ENCODE results near the gene ZNF891. TPM values are rescaled to one million over a fixed set of nuclear protein-coding genes. Genes with fewer than 3 reads are reported as not detected.

ZNF891 gene
- total and polyA plus RNA-seq, 2 of the 4 experiments (the other 2 are of a cell fraction): 0.26 to 0.36 TPM

GRCh38 chr12:133124674-133125073 is 5.4 kb downstream of the ZNF891 start:
- H4K5ac ChIP-seq (ENCODE audit: low read depth, low read length): no peak overlapping the region
- no peak overlapping the region for H3K4ac ChIP-seq (ENCODE audit: low read depth, low read length)
- H2AFZ ChIP-seq (replicated peaks; ENCODE audit: low read length, poor library complexity): no peak overlapping the region
- no peak overlapping the region for H3K14ac ChIP-seq (replicated peaks; ENCODE audit: low read depth, low read length)
- CTCF ChIA-PET: no interaction called here
- BruUV-seq (replicated peaks): no TSS peak
- no peak for TF ChIP-seq CEBPB (IDR thresholded peaks at IDR 0.05; ENCODE audit: low read depth, low read length)
- TF ChIP-seq USF2 (IDR thresholded peaks at IDR 0.05; ENCODE audit: low read depth, low read length): no peak
- TF ChIP-seq RAD21 (IDR thresholded peaks at IDR 0.05; ENCODE audit: low read length): no peak
- H3K4me2 ChIP-seq (ENCODE audit: low read depth, low read length): no peak overlapping the region
- dilution Hi-C loops (cut with HindIII; ENCODE audit: low sequenced_read_pairs, unreplicated experiment) (no loop called here), intact Hi-C loops (cut with micrococcal nuclease) (no loop called here), in situ Hi-C loops (cut with MboI; ENCODE audit: low sequenced_read_pairs) (no loop called here)
- H2BK20ac ChIP-seq (ENCODE audit: low read depth, low read length): no peak overlapping the region
- H2BK120ac ChIP-seq (ENCODE audit: low read depth, low read length): no peak overlapping the region
- ATAC-seq (ENCODE audit: low read depth) (no peak), DNase-seq (no peak)
- no peak overlapping the region for H3K4me3 ChIP-seq (ENCODE audit: insufficient read depth, low read depth, low read length)
- H3K4me1 ChIP-seq (ENCODE audit: control insufficient read depth, insufficient read depth, low read length): no peaks in the 10 kb centered on the region
- no peak overlapping the region for H2AK9ac ChIP-seq (replicated peaks; ENCODE audit: low read depth, low read length, poor library complexity)
- no peaks in the 10 kb centered on the region for H4K20me1 ChIP-seq (ENCODE audit: insufficient read depth, low read length)
- H3K23ac ChIP-seq (ENCODE audit: low read depth, low read length): no peak overlapping the region
- no peak overlapping the region for H3K9ac ChIP-seq (ENCODE audit: low read depth, low read length)
- no peak overlapping the region for H2BK15ac ChIP-seq (ENCODE audit: low read depth, low read length)
- peaks cover 20% of the 10 kb centered on the region for H3K36me3 ChIP-seq (ENCODE audit: control insufficient read depth, insufficient read depth, low read length)
- H2BK5ac ChIP-seq (ENCODE audit: low read depth, low read length, poor library complexity, severe bottlenecking): no peak overlapping the region
- H3K79me1 ChIP-seq (ENCODE audit: low read depth in 1 of 2, low read length in 2 of 2): peaks cover 0 to 5% of the 10 kb centered on the region in 2 experiments; a peak in 2 of 4 replicates
- POLR2A ChIA-PET (ENCODE audit: unreplicated experiment): no interaction called here
- no peak overlapping the region for H3K27ac ChIP-seq (ENCODE audit: insufficient read depth, low read length)
- no peak overlapping the region for H3K18ac ChIP-seq (ENCODE audit: low read depth, low read length)
- peaks cover 62% of the 10 kb centered on the region for H3K9me3 ChIP-seq (ENCODE audit: control insufficient read depth, insufficient read depth, low read length)
- no peak overlapping the region for H2AK5ac ChIP-seq (ENCODE audit: low read depth, low read length)
- no CpG with 5 or more reads among the region's 2 CpGs for WGBS, 2 experiments (ENCODE audit: extremely low coverage in 2 of 2, insufficient read length in 1 of 2)
- no peak overlapping the region for H4K91ac ChIP-seq (ENCODE audit: insufficient read depth, low read depth, low read length)
- H3K9me1 ChIP-seq (ENCODE audit: insufficient read depth, low read length): no peaks in the 10 kb centered on the region
- H4K8ac ChIP-seq (ENCODE audit: low read depth in 2 of 2, low read length in 2 of 2): no peak overlapping the region
- H3K56ac ChIP-seq (ENCODE audit: extremely low read depth, insufficient read depth, low read length): no peak overlapping the region
- no peaks in the 10 kb centered on the region for H3K27me3 ChIP-seq (ENCODE audit: control insufficient read depth, insufficient read depth, low read length)
